ENCODE results near the gene SMCP.

Gene SMCP

GRCh38 chr1:152878042-152878441, at the start of gene SMCP:
Gene SMCP, plus strand, starts transcription at chr1:152878322. Its CDS starts 6,101 bp downstream, at chr1:152884423.
- no peak within 1 kb of the TSS for H3K4me3 ChIP-seq (ENCODE audit: low read depth, low read length)

- H3K4me3 ChIP-seq (ENCODE audit: low read depth, low read length) = no peak overlapping the region
These were observed 41.3 kb upstream of the SMCP start for GRCh38 chr1:152836870-152837269.

DNA sequence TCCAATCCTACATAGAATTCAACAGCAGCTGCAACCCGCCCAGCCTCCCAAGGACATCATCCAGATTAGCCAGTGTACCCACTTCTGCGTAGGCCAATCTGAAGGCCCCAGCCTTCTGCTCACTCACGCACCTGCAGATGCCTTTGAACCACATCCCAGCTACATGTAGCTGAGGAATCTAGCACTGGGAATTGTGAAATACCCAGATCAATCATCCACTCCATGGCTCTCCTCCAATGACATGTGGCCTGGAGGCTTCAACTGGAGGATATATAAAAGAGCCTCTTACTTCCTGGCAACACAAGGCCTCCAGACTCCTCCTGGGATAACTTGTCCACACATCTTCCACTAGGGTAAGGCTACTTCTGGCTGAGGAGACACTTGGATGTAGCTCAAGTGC, 35.6 kb upstream of the SMCP start, which contains the start of gene LCE6A:
Gene LCE6A (plus strand): TSS at position 301 of the 400 bp plus-strand sequence. CDS start 665 bp downstream, outside the sequence.
- H3K4me3 ChIP-seq (ENCODE audit: low read depth, low read length) = no peak within 1 kb of the TSS

DNA sequence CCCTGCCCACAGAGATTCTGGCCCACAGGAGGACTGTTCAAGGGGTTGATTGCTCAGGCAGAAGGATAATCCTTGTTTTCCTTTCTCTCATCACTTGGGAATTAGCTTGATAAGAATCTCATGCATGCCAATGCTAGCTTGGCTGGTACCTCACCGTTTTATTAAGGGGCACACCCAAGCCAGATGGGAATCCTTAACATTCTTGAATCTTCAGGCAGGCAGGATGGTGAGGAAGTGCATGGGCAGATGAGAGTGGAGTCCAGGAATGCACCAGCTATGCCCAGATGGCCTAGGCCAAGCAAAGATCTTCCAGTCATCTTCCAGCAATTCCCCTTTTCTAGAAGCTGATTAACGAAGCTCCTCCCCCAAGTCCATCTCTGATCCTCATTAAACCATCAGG, 22.5 kb upstream of the SMCP start:
- H3K4me3 ChIP-seq (ENCODE audit: low read depth, low read length) = no peak overlapping the region

DNA sequence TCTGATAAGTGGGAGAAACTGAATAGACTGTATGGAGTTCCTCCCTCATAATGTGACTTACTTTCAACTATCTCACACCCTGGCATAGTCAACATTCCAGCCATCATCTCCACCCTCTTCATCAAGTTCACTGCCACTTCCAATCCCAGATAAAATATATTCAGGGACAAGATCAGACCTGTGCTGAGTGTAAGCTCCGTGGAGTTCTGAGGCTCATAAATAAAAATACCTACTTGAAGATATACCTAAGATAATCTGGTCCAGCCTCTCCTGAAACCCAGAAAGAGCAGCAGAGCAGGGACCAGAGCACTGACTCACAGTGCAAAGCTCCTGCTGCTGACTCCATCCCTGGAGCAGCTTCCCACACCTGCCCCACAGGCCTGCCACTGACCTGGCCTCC, 20.1 kb upstream of the SMCP start:
- no peak overlapping the region for H3K4me3 ChIP-seq (ENCODE audit: low read depth, low read length)

GRCh38 chr1:152859696-152860095, 18.4 kb upstream of the SMCP start, which contains the start of gene LCE7A:
Gene LCE7A, plus strand, starts transcription at chr1:152859996. Its CDS starts 702 bp downstream, at chr1:152860698.
- no peak within 1 kb of the TSS for H3K4me3 ChIP-seq (ENCODE audit: low read depth, low read length)

DNA sequence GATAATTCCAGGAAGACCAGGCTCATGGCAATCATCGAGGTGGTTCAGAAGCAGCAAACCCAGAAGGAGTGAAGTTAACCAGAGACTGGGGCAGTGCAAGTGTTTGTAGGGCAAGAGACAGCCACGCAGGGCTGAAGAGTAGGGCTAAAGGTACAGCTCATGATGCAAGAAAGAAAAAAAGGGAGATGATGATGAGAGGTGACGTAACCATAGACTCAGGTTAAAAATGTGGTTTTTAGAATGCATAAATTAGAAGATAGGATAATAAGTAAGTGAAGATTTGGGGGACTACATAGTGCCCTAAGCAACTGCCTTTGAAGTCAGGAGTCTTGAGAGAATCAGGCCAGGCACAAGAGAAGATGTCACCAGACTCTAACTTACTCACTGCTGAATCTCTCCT, 18.0 kb upstream of the SMCP start:
- no peak overlapping the region for H3K4me3 ChIP-seq (ENCODE audit: low read depth, low read length)

- no peak overlapping the region for H3K4me3 ChIP-seq (ENCODE audit: low read depth, low read length)
These were observed 16.7 kb upstream of the SMCP start for GRCh38 chr1:152861374-152861773.

DNA sequence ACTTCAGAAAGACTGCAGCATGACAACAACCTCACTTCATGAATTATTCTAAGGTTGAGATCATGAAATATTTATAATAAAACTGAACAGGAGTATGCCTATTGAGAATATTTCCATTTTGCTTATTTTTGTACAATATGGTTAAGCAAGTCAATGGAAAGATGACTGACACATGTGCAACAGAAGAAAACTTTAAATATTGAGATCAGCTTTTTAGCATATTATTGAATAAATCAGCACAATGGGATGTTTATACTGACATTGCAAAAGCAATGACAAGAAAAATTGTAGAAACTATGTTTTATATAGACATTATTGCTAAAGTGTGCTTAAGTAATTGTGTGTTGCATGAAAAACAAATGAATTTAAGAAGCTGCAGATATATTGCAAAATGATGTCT, 13.7 kb upstream of the SMCP start:
- H3K4me3 ChIP-seq (ENCODE audit: low read depth, low read length) = no peak overlapping the region

DNA sequence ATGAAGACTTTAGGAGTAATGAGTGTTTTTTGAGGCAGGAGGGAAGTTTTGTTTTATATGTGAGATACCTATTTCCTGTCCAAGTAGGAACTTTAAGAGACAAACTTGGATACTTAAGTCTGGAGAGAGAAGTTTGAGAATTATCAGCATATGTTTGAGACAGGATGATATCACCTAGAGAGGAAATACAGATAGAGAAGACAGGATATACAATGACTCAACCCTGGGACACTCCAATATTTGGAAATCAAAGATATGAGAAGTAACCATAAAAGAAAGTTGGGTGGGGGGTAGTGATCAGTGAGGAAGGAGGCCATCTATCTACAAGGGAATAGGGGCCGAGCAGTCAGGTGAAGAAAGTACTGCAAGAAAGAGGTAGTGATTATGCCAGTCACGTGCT, 11.8 kb upstream of the SMCP start:
- H3K4me3 ChIP-seq (ENCODE audit: low read depth, low read length) = no peak overlapping the region

GRCh38 chr1:152869808-152870419, 8.2 kb upstream of the SMCP start:
- H3K4me3 ChIP-seq (ENCODE audit: low read depth, low read length) = no peak overlapping the region

- H3K4me3 ChIP-seq (ENCODE audit: low read depth, low read length) = no peak overlapping the region
These were observed 7.0 kb upstream of the SMCP start for GRCh38 chr1:152870831-152871730.

GRCh38 chr1:152871731-152872126, 6.4 kb upstream of the SMCP start:
- H3K4me3 ChIP-seq (ENCODE audit: low read depth, low read length) = no peak overlapping the region

- no peak overlapping the region for H3K4me3 ChIP-seq (ENCODE audit: low read depth, low read length)
These were observed 4.6 kb upstream of the SMCP start for GRCh38 chr1:152873495-152873894.

DNA sequence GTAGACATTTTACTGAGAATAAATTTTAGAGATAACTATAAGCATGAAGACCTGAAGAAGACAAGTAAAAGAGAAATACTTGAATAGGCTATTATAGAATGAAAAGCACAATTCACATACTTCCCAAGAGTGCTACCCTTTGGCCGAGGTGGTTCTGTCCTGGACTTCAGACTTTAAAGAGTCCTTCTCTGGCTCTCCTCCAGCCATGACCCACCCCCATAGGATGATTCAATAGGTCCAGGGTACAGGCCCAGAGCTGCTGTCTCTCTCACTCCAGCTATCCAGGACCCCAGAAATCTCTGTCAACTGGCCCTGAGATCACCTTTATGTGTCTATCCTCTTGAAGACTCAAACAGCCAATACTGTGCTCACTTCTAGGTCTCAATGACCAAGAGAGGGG, 1.3 kb upstream of the SMCP start:
- no peak overlapping the region for H3K4me3 ChIP-seq (ENCODE audit: low read depth, low read length)

- H3K4me3 ChIP-seq (ENCODE audit: low read depth, low read length) = no peak overlapping the region
These were observed 1.6 kb downstream of the SMCP start for GRCh38 chr1:152879559-152880198.

DNA sequence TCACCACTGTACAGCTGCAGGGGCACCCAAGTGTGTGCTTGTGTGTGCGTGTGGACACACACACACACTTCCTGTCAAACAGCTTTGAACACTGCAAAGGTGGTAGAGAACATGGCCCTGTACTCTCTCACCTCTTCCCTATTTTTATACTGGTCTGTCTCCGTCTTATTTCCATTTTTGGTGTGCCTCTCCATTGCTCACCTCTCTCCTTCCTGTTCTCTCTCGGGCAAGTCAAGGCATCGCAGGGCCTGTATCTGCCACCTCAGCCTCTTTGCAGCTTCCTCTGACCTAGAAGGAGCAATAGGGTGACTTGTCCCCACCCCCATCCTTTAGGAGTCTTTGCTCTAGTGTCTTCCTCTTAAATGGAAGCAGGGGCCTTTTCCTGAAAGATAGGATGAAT, 2.2 kb downstream of the SMCP start:
- H3K4me3 ChIP-seq (ENCODE audit: low read depth, low read length) = no peak overlapping the region

- H3K4me3 ChIP-seq (ENCODE audit: low read depth, low read length) = no peak overlapping the region
These were observed 2.8 kb downstream of the SMCP start for GRCh38 chr1:152880907-152881306.

- no peak overlapping the region for H3K4me3 ChIP-seq (ENCODE audit: low read depth, low read length)
These were observed 6.0 kb downstream of the SMCP start for GRCh38 chr1:152884085-152884484.

DNA sequence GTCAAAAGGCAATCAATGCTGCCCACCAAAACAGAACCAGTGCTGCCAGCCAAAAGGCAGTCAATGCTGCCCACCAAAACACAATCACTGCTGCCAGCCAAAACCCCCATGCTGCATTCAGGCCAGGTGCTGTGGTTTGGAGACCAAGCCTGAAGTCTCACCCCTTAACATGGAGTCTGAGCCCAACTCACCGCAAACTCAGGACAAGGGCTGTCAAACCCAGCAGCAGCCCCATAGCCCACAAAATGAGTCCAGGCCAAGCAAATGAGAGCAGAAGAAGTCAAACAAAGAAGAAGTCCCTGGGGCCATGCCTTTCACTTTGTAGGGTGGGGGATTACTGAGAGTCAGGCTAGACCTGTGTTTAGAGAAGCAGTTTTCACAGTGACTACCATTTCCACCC, 6.4 kb downstream of the SMCP start:
- no peak overlapping the region for H3K4me3 ChIP-seq (ENCODE audit: low read depth, low read length)

GRCh38 chr1:152884966-152885624, 7.0 kb downstream of the SMCP start:
- no peak overlapping the region for H3K4me3 ChIP-seq (ENCODE audit: low read depth, low read length)

Data from iPS-11a (cell line).